ENCODE data around the gene MPRIP. TPM values are rescaled to one million over a fixed set of nuclear protein-coding genes. Genes with fewer than 3 reads are reported as not detected.

MPRIP gene
- total RNA-seq, 1 donor from 2014 or later, result 137 TPM

DNA sequence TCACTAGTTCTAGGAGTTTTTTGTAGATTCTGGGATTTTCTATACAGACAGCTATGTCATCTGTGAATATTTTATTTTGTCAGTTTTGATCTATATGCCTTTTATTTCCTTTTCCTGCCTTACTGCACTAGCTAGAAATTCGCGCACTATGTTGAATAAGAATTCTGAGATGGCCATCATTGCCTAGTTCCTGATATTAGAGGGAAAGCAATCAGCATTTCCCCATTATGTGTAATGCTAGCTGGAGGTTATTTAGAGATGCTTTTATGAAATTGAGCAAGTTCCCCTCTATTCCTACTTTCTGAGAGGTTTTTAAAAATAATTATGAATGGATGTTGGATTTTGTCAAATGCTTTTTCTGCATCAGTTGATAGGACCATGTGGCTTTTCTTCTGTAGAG is 23.8 kb downstream of the MPRIP start:
- DNase-seq (ENCODE audit: low read depth), result no peak

DNA sequence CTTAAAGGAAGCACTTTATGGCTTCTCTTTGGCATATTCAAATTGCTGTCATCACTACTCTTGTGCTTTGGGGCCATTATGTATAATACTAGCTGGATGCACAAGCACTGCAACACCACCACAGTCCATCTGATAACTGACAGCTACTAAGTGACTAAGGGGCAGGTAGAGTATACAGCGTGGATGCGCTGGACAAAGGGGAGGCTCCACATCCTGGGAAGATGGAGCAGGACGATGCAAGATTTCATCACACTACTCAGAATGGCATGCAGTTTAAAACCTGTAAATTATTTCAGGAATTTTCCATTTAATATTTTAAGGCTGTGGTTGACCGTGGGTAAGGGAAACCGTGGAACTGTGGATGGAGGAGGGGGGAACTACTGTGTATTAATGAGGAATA is 25.0 kb downstream of the MPRIP start:
- no peak for DNase-seq (ENCODE audit: low read depth)

DNA sequence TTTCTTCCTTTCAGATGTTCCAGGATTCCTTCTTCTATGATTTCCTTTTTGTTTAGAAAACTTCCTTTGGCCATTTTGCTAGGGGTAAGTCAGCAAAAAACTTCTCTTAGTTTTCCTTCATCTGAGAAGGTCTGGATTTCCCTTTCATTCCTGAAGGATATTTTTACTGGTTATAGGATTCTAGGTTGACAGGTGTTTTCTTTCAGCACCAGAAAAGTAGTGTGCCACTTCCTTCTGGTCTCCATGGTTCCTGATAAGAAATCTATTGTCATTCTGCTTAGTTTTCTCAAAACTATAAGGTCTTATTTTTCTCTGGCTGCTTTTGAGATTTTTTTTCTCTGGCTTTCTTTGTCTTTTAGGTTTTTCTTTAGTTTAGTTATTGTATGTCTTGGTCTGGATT is 27.6 kb downstream of the MPRIP start:
- no peak for DNase-seq (ENCODE audit: low read depth)

DNA sequence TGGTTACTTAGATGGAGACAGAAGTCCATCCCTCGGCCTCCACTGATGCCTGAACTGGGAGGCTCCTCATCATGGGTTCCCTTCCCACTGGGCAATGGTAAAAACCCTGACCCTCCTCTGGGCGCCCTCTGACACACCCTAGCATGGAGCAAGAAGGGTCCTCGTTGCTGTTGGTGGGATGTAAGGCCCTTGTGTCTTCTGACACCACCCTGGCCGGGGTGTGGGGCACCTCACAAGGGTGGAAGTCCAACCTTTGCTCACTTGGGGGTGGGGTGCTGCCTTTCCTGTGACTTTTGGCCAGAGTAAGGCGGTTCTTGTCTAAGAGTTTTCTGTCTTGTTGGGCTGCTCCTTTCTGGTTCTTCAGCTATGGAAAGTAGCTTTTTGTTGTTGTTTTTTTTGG is 28.7 kb downstream of the MPRIP start:
- DNase-seq (ENCODE audit: low read depth), result no peak

DNA sequence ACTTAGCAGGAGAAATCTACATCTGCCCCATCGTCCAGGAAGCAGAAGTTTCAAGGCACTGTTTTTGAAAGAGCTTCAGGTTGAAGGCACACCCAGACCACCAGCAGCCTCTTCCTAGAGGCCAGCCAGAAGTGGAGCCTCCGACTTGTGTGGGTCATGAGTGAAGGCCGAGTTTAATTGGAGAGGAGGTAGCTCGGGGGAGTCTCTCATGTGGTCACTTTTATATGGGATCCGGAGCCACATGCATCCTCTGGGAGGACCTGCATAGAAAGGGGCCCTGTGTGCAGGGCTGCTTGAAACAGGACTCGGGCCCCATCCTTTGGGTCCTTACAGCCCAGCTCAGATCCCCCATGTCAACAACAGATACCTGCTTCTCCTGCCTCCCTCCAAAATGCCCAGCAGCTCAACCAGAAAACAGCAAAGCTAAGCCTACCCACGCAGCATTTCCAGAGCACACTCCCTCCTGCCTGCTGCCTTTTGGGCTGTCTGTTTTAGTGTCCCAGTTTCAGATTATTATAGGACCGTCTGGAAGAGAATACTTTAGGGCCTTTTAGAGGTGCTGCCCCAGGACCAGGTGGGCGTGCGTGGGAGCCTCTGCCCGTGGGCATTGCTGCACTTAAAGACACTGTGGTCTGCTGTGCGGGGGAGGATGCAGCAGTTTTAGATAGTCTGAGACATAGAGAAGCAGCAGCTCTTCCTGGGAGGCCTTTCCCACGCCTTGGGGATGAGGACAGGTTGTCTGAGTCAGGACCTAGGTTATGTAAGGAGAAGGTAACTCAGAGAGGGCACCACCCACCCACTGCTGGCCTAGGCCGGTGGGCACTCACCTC is 29.5 kb downstream of the MPRIP start:
- DNase-seq (ENCODE audit: low read depth), result no peak

DNA sequence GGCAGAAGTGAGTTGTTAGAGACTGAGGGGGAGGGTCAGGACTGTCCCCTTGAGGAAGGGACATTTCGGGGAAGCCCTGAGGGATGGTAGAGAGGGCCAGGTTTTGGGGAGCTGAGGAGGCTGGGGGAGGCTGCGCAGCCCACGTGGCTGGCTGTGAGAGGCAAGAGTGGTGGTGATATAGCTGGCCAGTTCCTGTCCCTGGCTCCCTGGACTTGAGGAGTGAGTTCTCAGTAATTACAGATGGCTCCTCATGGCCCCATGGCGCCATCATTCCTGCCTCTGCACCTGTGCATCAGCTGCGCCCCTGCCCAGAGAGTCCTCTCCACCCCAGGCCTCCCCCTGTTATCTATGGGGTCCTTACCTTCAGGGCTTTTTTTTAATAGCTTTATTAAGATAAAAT is 30.3 kb downstream of the MPRIP start:
- DNase-seq (ENCODE audit: low read depth), result no peak

DNA sequence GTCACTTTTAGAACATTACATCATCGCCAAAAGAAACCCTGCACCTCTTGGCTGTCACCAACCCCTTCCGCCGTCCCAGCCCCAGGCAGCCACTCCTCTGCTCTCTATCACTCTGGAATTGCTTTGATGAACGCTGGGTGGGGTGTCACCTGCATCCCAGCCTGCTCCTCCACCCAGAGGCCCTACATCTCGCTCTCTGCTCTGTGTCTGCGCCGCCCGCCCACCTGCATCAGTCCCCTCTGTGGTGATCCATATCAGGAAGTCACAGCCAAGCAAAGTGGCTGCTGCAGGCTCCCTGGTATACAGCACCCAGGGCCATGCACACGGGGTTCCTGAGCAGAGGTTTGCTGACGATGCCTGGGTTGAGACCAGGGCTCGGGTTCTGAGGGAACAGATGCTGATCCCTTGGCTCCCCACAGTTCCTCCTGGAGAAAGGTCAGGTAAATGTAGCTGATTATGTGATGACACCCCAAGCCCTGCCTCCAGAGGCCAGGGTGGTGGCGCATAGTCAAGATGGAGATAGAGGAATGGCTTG is 30.8 kb downstream of the MPRIP start:
- no peak for DNase-seq (ENCODE audit: low read depth)

DNA sequence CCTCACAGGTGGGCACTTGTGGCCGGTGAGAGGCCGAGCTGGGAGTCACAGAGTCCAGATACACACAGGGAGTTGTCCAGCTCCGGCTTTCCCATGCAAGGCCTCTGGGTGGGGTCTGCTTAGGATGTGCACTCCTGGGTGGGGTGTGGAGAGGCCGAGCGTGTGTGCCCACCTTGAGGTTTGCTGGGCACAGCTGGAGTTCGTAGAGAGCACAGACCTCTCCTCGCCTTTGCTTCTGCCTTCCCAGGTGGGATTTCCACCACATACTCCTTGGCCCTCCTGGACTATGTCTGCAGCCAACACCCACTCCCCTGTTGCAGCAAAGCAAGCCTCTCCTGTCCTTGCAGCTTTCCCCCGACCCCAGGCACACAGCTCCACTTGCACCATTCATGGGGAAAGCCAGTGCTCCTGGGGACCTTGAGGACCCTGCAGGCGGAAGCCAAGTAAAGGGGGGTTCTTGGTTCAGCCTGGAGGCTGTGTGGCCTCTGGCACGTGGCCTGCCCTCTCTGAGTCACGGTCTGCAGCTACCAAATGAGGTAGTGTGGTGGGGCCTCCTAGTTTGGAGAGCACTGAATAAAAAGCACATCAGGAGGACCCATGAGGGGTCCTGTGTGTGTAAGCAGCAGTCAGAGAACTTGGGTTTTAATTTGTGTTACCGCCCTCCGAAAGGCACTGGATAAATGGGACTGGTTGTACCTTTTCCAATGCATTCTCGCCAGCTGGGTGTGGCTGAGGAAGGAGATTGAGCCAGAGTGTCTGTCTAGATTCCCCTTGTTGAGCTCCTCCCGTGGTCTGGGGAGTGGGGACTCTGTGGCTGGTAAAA is 31.5 kb downstream of the MPRIP start:
- DNase-seq (ENCODE audit: low read depth), result no peak

DNA sequence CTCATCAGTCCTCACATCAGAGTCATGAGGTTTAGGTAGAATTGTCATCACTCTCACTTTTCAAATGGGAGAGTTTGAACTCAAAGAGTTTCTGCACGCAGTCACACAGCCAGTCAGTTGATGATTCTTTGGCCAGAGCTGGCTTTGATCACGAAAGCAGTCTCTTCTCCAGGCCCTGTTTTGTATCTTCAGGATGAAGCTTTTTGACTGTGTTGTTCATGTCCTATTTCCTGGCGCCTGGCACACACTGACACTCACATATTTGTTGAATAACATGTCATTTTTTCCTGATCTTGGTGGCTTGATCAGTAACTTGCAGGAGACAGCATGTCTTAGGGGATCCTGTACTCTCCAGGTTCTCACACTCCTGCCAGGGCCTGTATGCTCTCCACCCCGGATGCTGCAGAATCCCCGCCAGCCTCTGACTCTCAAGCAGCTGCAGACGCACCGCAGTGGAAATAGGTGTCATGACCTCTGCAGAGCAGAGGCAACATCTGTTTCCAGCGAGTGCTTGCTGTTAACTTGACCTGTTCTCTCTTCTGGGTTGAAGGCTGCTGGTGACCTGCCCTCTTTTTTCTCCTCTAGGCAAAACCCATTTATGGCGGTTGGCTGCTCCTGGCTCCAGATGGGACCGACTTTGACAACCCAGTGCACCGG is 33.0 kb downstream of the MPRIP start:
- DNase-seq (ENCODE audit: low read depth), result peak; percentile 64

DNA sequence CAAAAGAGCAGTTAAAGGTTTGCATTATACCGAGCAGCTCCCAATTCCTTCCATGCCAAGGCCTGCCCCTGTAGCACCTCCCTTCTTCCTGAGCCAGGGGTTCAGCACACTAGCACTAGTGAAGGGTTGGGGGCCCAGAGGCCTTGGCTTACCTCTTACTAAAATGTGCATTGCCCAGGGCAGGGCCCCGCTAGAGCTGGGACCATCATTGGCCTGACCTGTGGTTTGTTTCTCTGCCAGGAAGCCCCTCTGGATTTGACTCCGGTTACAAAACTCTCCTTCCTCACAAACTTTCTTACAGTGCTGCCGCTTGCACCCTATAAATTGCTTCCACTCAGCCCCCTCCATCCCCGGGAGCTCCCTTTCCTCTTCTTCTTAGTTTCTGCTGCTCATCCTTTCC is 33.8 kb downstream of the MPRIP start:
- DNase-seq (ENCODE audit: low read depth), result no peak

DNA sequence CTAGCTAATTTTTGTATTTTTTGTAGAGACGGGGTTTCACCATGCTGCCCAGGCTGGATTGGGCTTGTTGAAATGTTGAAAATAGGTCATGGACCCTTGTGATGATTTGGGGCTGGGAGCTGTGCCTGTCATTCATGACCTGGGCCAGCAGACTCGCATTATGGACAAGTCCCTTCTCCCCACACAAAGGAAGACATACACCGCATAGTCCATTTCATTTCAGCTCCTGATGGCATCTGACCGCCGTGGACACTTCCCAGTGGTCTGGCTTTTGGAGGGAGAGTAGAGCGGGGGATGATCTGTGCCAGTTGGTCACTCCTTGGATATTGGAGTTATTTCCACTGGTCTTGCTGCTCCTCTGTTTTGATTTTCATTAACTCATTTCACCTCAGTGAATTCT is 34.8 kb downstream of the MPRIP start:
- no peak for DNase-seq (ENCODE audit: low read depth)

DNA sequence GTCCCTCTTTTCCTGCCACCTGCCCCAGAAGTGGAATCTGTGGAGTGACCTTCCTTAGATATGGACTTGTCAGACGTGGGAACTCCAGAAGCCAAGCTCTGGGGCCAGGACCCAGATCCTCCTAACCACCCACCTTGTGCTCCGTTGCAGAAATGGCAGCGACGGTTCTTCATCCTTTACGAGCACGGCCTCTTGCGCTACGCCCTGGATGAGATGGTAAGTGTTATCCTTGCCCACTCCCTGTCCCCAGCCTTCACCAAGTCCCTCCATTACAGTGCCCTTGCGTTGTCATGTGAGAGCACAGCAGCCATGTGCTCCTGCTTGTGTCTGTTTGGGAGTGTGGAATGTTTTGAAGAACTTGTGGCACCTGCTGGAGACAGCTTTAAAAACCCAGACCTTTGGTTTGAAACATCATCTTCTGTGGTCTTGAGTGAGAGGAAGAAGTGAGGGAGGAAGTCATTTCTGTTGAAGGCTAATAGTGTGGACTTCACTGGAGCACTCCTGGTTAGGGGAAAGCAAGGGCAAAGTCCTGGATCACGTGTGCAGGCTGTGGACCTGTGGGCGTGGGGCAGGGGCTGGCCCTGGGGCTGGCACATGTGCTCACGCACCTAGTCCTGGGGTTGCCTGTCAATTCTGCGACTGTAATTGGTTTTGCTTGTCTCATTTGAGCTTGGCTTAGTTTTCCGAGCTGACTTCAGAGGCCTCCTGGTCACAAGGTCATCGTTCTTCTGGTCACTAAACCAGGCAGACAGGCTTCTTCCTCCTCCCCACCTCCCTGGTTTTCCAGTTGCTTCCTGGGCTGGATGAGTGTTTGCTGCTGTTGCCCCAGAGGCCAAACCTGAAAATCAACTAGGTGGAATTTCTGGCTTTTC is 35.8 kb downstream of the MPRIP start:
- peak; percentile 49 for DNase-seq (ENCODE audit: low read depth)

DNA sequence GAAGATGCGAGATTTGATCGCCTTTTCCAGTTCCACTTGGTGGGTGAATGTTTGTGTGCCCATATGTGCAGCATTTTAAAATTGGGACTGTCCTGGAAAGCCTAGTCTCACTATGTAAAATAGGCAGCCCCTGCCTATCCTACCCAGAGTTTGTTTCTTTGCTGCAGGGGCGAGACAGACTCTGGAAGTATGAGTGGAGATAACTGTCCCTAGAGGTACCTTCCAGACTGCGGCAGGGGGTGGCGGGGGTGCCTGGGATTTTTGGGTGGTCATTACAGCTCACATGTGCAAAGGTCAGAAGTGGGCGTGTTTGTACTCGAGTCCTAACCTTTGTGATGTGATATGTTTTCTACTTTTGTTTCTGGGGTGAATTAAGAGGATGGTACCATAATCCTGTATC is 36.6 kb downstream of the MPRIP start:
- no peak for DNase-seq (ENCODE audit: low read depth)

DNA sequence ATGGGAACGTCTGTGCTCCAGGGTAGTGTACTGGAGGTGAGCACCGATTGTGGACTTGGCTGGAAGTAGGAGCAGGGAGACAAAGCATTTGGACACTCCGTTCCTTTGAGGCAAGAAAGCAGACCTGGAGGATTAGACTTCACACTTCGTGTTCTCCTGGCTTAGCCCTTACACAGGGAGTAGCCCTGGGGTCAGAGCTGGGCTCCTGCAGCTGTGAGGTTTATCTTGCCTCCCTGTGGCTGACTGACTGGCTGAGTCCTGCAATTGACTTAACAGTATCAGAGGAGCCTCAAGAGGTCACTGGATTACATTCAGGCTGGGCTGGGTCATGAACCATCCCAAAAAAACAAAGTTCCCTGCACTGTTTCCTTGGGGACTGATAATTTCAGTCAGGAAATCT is 37.1 kb downstream of the MPRIP start:
- DNase-seq (ENCODE audit: low read depth), result no peak

DNA sequence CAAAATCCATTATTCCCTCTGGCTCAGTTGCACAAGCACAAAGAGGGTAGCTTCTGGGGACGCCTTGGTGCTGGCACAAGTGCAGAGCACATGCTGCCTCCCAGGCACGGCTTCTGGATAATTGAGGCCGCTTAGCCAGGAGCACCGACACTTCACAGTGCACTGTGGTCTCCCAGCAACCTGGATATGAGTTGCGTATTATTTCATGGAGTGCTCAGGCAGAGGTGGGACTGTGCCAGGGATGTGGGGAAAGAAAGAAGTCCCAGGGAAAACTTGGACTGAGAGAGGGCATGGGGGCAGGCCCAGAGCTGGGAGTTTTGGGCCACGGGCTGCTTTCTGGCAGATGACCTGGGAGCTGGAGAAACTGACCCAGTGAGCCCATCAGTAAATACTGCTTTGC is 37.5 kb downstream of the MPRIP start:
- no peak for DNase-seq (ENCODE audit: low read depth)

DNA sequence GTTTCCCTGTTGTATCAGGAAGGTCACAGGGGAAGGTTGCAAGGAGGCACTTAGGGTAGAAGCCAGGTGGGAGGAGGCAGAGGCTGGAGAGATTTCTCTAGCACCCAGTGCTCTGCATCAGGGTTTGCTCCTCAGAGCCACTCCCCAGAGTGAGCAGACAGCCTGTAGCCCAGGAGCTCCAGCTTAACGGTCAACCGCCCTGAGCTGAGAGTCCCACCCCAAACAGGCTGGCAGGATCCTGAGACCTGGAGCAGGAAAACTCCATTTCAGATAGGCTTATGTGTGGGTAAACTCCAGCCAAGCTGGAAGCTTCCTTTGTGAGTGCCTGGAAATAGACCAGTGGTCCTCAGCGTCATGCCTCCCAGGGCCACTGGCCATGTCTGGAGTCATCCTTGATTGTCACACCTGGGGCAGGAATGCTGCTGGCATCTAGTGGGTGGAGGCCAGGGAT is 37.9 kb downstream of the MPRIP start:
- no peak for DNase-seq (ENCODE audit: low read depth)

DNA sequence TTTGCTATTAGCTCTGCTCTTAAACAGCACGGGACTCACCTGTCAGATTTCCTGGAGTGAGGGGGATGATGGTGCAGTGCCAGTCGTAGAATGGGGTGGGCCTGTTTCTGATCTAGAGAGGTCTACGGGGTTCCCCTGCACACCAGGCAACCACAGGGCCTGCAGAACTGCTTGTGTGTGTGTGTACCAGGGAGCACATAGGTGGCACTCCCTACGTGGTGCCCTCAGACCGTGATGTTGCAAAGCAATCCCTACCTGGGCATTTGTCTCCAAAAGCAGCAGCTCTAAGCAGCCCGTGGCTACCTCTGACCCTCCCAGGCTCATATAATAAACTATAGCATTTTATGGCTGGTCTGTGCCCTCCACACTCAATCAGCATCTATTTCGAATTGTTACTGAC is 38.5 kb downstream of the MPRIP start:
- DNase-seq (ENCODE audit: low read depth), result no peak

DNA sequence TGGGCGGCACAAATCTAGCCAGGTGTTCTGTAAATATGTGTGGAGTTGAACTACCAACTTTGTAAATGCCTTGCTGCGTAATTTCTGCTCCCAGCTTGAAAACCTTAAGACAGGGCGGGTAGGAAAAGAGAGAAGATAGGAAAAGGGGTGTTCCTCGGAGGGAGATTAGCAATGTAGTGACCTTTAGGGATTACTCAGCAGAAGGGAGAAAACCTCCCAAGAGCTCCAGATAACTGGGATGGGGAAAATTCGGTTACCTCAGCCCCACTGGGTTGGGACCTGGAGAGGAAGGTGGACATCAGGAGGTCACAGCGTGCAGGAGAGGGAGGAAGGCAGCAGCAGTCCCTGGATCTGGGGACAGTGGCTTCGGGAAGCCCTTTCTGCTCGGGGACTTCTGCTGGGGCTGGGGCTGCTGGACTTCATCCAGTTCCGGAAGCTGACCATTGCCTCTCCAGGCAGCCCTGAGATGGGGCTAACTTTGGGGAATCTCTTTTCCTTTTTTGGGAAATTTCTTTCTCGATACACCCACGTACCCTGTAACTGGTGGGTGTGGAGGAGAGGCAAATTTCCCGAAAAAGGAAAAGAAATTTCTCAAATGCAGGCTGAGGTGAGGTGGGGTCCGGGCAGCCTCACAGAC is 39.2 kb downstream of the MPRIP start:
- DNase-seq (ENCODE audit: low read depth), result no peak

DNA sequence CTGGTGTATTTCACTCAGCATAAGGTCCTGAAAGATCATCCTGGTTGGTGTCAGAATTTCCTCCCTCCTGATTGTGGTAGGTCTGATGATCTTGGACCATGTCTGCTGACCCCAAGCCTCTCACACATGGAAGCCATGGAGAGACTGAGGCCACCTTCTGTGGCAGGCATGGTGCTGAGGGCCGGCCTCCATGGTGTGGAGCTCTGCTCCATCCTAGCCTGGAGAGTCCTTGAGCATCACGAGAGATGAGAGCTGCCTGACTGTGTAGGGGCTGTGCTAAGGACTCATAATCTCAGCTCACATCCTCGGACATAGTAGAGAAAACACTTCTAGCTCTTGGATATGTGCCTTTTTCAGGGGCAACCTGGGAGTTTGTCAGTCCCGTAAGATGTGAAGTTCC is 40.6 kb downstream of the MPRIP start:
- DNase-seq (ENCODE audit: low read depth), result no peak

DNA sequence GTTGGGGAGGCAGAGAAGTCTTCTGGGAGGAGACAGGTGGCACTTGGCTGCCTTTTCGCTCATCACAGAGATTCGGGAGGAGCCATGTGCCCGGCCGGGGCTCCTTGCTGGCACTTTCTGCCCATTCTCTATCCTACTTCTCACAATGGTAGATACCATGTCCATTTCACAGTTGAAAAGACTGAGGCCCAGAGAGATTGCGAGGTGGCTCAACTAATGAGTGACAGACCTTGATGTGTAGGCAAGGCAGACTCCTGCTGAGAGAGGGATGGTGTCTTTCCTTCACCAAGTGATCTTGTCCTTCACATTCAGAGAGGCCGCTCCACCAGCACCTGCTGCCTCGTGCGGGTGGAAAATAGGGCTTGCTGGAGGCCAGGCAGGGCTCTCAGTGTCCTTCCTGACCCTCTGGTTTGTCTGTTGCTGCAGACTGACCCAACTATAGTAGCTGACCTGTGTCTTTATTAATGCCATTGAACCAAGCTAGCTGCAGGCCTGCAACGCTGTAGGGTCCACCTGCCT is 42.1 kb downstream of the MPRIP start:
- peak; percentile 69 for DNase-seq (ENCODE audit: low read depth)
